Measurements from ENCODE around the gene OR6C2. TPM values are rescaled to one million over a fixed set of nuclear protein-coding genes. Genes with fewer than 3 reads are reported as not detected.
"Not testable (repeated sequence)": the region's sequence is repeated elsewhere in the genome, so short reads cannot be mapped to it uniquely, and the experiment has no call there.

Gene OR6C2
- polyA plus RNA-seq, 3 donors, result not detected

GRCh38 chr12:55470088-55470829 is 26.4 kb downstream of the OR6C2 start, which contains the start of gene OR6C70:
OR6C70 (minus strand) TSS chr12:55470138; CDS start chr12:55470138, 0 bp downstream.
- DNase-seq, result no peak

DNA sequence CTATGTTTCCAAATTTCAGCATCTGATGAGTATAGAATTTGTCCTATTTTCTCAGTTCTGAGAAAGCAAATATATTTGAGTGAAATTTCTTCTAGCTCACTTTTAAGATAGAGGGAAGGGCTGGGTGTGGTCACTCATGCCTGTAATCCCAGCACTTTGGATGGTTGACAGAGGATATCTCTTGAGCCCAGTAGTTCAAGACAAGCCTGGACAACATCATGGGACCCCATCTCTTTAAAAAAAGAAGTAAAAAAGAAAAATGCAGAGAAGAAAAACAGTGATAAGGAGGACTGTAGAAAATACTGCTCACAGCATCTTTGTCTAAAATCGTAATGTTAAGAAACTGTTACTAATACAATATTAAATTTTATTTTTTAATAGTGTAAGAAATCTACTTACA is 28.4 kb downstream of the OR6C2 start:
- no peak for DNase-seq

DNA sequence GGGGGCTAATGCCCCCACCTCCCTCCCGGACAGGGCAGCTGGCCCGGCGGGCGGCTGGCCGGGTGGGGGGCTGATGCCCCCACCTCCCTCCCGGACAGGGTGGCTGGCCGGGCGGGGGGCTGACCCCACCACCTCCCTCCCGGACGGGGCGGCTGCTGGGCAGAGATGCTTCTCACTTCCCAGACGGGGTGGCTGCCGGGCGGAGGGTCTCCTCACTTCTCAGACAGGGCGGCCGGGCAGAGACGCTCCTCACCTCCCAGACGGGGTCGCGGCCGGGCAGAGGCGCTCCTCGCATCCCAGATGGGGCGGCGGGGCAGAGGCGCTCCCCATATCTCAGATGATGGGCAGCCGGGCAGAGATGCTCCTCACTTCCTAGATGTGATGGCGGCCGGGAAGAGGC is 35.3 kb downstream of the OR6C2 start:
- not testable (repeated sequence) for DNase-seq

GRCh38 chr12:55484284-55484683 is 40.4 kb downstream of the OR6C2 start:
- DNase-seq, result not testable (repeated sequence)

GRCh38 chr12:55492078-55492477 is 48.2 kb downstream of the OR6C2 start, which contains the start of gene OR6C68:
OR6C68 (plus strand) TSS chr12:55492378; CDS start chr12:55492378, 0 bp downstream.
- no peak for DNase-seq

GRCh38 chr12:55495490-55495889 is 51.6 kb downstream of the OR6C2 start:
- DNase-seq, result no peak

DNA sequence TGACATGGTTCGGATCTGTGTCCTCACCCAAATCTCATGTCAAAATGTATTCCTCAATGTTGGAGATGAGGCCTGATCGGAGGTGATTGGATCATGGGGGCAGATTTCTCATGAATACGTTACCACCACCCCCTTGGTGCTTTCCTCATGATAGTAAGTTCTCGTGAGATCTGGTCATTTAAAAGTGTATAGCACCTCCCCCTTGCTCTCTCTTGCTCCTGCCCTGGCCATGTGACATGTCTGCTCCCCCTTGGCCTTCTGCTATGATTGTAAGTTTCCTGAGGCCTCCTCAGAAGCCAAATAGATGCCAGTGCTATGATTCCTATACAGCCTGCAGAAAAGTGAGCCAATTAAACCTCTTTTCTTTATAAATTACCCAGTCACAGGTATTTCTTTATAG is 55.4 kb downstream of the OR6C2 start:
- no peak for DNase-seq

DNA sequence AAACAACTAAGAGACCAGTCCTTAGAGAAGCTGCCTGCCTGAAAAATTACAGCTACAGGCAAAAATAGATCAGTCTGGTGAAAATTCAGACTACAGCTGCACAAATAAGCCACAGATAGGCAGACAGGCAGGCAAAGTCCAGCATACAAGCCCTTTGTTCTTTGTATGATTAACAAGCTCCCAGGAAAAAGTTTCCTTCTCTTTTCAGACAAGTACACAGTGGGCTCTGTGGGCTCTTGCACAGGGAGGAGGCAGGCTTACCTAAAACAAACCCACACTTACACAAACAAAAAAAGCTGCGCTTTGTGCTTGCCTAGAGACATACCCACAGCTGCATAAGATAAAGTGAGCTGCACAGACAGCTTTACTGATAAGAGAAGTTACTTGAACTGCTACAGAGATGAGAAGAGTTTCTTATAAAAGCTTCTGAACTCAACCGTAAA is 56.0 kb downstream of the OR6C2 start:
- DNase-seq, result peak; percentile 14

GRCh38 chr12:55501601-55502000 is 57.7 kb downstream of the OR6C2 start:
- DNase-seq, result no peak

Other genes with a start within 250 kb of the OR6C2 start
- not detected for gene OR10A7, start 223.1 kb upstream of the OR6C2 start, polyA plus RNA-seq (ENCODE audit: insufficient read length in 3 of 3)
- not detected for gene OR6C74, start 199.5 kb upstream of the OR6C2 start, polyA plus RNA-seq (ENCODE audit: insufficient read length in 3 of 3)
- gene OR6C6, start 147.5 kb upstream of the OR6C2 start, polyA plus RNA-seq (ENCODE audit: insufficient read length in 3 of 3), result under 1 TPM in 1 of 3 donors, not detected in 2; 0.19 TPM
- not detected for gene OR6C1, start 129.7 kb upstream of the OR6C2 start, polyA plus RNA-seq (ENCODE audit: insufficient read length in 3 of 3)
- gene OR6C3, start 113.3 kb upstream of the OR6C2 start, polyA plus RNA-seq (ENCODE audit: insufficient read length in 3 of 3), result not detected
- under 1 TPM in 1 of 3 donors, not detected in 2; 0.09 TPM for gene OR6C75, start 81.1 kb upstream of the OR6C2 start, polyA plus RNA-seq (ENCODE audit: insufficient read length in 3 of 3)
- gene OR6C65, start 43.5 kb upstream of the OR6C2 start, polyA plus RNA-seq (ENCODE audit: insufficient read length in 3 of 3), result not detected
- gene OR6C76, start 17.8 kb upstream of the OR6C2 start, polyA plus RNA-seq (ENCODE audit: insufficient read length in 3 of 3), result not detected
- not detected for gene OR6C70, start 26.1 kb downstream of the OR6C2 start, polyA plus RNA-seq (ENCODE audit: insufficient read length in 3 of 3)
- not detected for gene OR6C68, start 48.3 kb downstream of the OR6C2 start, polyA plus RNA-seq (ENCODE audit: insufficient read length in 3 of 3)
- gene OR6C4, start 105.5 kb downstream of the OR6C2 start, polyA plus RNA-seq (ENCODE audit: insufficient read length in 3 of 3), result under 1 TPM in 1 of 3 donors, not detected in 2; 0.04 TPM
- not detected for gene OR2AP1, start 128.4 kb downstream of the OR6C2 start, polyA plus RNA-seq (ENCODE audit: insufficient read length in 3 of 3)
- gene OR10P1, start 192.8 kb downstream of the OR6C2 start, polyA plus RNA-seq (ENCODE audit: insufficient read length in 3 of 3), result not detected